Liver (tissue), 3 donors: Measurements from ENCODE around the gene CCSER2.

Experiments used
- CTCF ChIP-seq: fragments of 150-350 bp; IDR thresholded peaks from 2 replicates; pipeline ENCODE4 v1.5.1; 2017; ENCODE audit warnings: improper control_type of control experiment, low read depth, low read length; ENCODE audit not compliant: missing input control
- FOXA1 ChIP-seq: IDR thresholded peaks from 2 replicates; pipeline ENCODE4 v1.6.1; 2016; ENCODE audit warnings: antibody characterized with exemption
- GABPA ChIP-seq, 2 donors: IDR thresholded peaks in 1 of 2; conservative IDR thresholded peaks in 1 of 2; 2 replicates each; pipeline ENCODE4 v1.6.1; 2016; ENCODE audit warnings: antibody characterized with exemption in 2 of 2, mild to moderate bottlenecking in 1 of 2, moderate library complexity in 1 of 2
- TAF1 ChIP-seq: conservative IDR thresholded peaks from 2 replicates; pipeline ENCODE4 v1.6.1; 2016; ENCODE audit warnings: antibody characterized with exemption, mild to moderate bottlenecking
- YY1 ChIP-seq: IDR thresholded peaks from 2 replicates; pipeline ENCODE4 v1.6.1; 2016; ENCODE audit warnings: antibody characterized with exemption, mild to moderate bottlenecking
- donor health status: healthy.
- donor health status: healthy.

DNA sequence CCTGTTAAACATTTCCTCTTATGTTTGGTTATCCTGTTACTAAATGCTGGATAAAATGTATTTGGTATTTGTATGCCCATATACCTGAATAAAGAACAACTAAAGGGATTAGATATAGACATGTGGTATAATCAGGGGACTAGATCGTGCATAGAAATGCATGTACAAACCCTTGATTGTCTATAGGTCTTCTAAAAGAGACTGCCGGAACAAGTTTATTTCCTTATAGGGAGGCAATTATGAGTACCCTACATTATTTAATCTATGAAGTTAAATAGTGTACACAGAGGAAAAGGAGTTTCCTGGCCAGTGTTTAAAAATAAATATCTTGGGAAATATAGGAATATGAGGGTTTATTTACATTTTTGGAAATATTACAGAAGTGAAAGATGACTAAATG is 44.6 kb downstream of the CCSER2 start:
- TF ChIP-seq TAF1 (no peak), GABPA (IDR thresholded peaks at IDR 0.05 in 1 of 2, conservative IDR thresholded peaks at IDR 0.05 in 1 of 2) (no peak), CTCF (no peak), YY1 (no peak), FOXA1 (no peak)
